PC-3 (cell line): Measurements from ENCODE around the gene MALRD1. TPM values are rescaled to one million over a fixed set of nuclear protein-coding genes. Genes with fewer than 3 reads are reported as not detected.

Source experiments
- ATAC-seq: fragments of 200-7000 bp; cut with Tn5 transposase; 2 replicates; pipeline ENCODE4 v1.9.1; 2020; ENCODE audit warnings: mild to moderate bottlenecking, moderate library complexity
- BruUV-seq: library from RNA; stranded (reverse); fragments of 400-500 nt; replicated peaks from 2 replicates; lab custom pipeline; 2021; lab: Mats Ljungman, UMichigan
- CTCF ChIA-PET: fragments of 300-600 bp; sonication (Branson Sonifier 250); formaldehyde crosslinking; loops from one replicate; lab custom pipeline; 2022; ENCODE audit warnings: antibody characterized with exemption; lab: Charles Lee
- POLR2A ChIA-PET: fragments of 300-600 bp; sonication (Branson Sonifier 250); formaldehyde crosslinking; loops from one replicate; lab custom pipeline; 2022; ENCODE audit warnings: antibody characterized with exemption; ENCODE audit not compliant: unreplicated experiment; lab: Charles Lee
- DNase-seq: peaks from one replicate; pipeline ENCODE4 v3.0.0-alpha.2; 2015
- H2AFZ ChIP-seq: fragments of 300-600 bp; sonication (generic); 2 replicates; pipeline ENCODE4 v1.6.0; 2016; ENCODE audit warnings: antibody characterized with exemption, low read length
- H3F3A ChIP-seq: fragments of 300-600 bp; sonication (generic); one replicate; pipeline ENCODE4 v1.6.0; 2017; ENCODE audit warnings: antibody characterized with exemption, low read length, control low read depth, mild to moderate bottlenecking; ENCODE audit not compliant: unreplicated experiment
- H3K27ac ChIP-seq: fragments of 300-600 bp; sonication (generic); 2 replicates; pipeline ENCODE4 v1.5.1; 2016; ENCODE audit warnings: mild to moderate bottlenecking, low read length
- H3K27me3 ChIP-seq: fragments of 300-600 bp; sonication (generic); 2 replicates; pipeline ENCODE4 v1.6.1; 2016; ENCODE audit warnings: low read length, mixed read lengths
- H3K36me3 ChIP-seq: fragments of 300-600 bp; sonication (generic); 2 replicates; pipeline ENCODE4 v1.6.1; 2016; ENCODE audit warnings: low read depth, mixed run types, low read length, mixed read lengths
- H3K4me1 ChIP-seq: fragments of 300-600 bp; sonication (generic); 2 replicates; pipeline ENCODE4 v1.5.1; 2016; ENCODE audit warnings: low read length; ENCODE audit not compliant: insufficient read depth
- H3K4me2 ChIP-seq: fragments of 300-600 bp; sonication (generic); 2 replicates; pipeline ENCODE4 v1.6.0; 2016; ENCODE audit warnings: low read length
- H3K4me3 ChIP-seq: fragments of 300-600 bp; sonication (generic); 2 replicates; pipeline ENCODE4 v1.5.1; 2016; ENCODE audit warnings: mild to moderate bottlenecking, low read length, mixed read lengths
- H3K79me2 ChIP-seq: fragments of 300-600 bp; sonication (generic); 2 replicates; pipeline ENCODE4 v1.6.1; 2017; ENCODE audit warnings: low read length, mixed read lengths
- H3K9ac ChIP-seq: fragments of 300-600 bp; sonication (generic); 2 replicates; pipeline ENCODE4 v1.6.0; 2016; ENCODE audit warnings: mild to moderate bottlenecking, low read length
- H3K9me2 ChIP-seq: fragments of 300-600 bp; sonication (generic); replicated peaks from 2 replicates; pipeline ENCODE4 v1.6.1; 2016; ENCODE audit warnings: mixed run types, low read length, mixed read lengths
- H3K9me3 ChIP-seq: fragments of 300-600 bp; sonication (generic); 2 replicates; pipeline ENCODE4 v1.6.1; 2016; ENCODE audit warnings: low read length, mixed read lengths
- H4K20me1 ChIP-seq: fragments of 300-600 bp; sonication (generic); 2 replicates; pipeline ENCODE4 v1.6.1; 2016; ENCODE audit warnings: low read length, mixed read lengths
- CTCF ChIP-seq: fragments of 300-600 bp; sonication (generic); conservative IDR thresholded peaks from 2 replicates; pipeline ENCODE4 v1.5.1; 2017; ENCODE audit warnings: antibody characterized with exemption, low read depth, mild to moderate bottlenecking, low read length
- EZH2 ChIP-seq: fragments of 300-600 bp; sonication (generic); IDR thresholded peaks from one replicate; pipeline ENCODE4 v1.6.1; 2017; ENCODE audit warnings: antibody characterized with exemption, mild to moderate bottlenecking, low read length; ENCODE audit not compliant: unreplicated experiment
- EZH2phosphoT487 ChIP-seq: fragments of 300-600 bp; sonication (generic); IDR thresholded peaks from 2 replicates; pipeline ENCODE4 v1.6.1; 2018; ENCODE audit warnings: mild to moderate bottlenecking, antibody characterized with exemption, low read length, borderline replicate concordance
- intact Hi-C: fragments of 100-400 bp; cut with micrococcal nuclease; formaldehyde crosslinking; loops from 2 replicates; pipeline ENCODE4 v1.9.0; 2023
- total RNA-seq: library from RNA; depleted of rRNA; stranded (reverse); fragments of >200 nt; gene quantifications from 2 replicates; pipeline ENCODE4 v1.2.3, GENCODE V29; 2014

Gene MALRD1
- total RNA-seq, 1 experiment from 2014 or later: not detected

- H3K27ac ChIP-seq: no peak overlapping the region
- CTCF ChIA-PET: no interaction called here
- H3K36me3 ChIP-seq: no peaks in the 10 kb centered on the region
- ATAC-seq (no peak), DNase-seq (no peak)
- no peak overlapping the region for H3K4me2 ChIP-seq
- H3K9me2 ChIP-seq: no peaks in the 10 kb centered on the region
- H3K4me1 ChIP-seq: no peaks in the 10 kb centered on the region
- H4K20me1 ChIP-seq: no peaks in the 10 kb centered on the region
- H3K79me2 ChIP-seq: no peaks in the 10 kb centered on the region
- POLR2A ChIA-PET: no interaction called here
- H3K9me3 ChIP-seq: no peaks in the 10 kb centered on the region
- H3K27me3 ChIP-seq: no peaks in the 10 kb centered on the region
- intact Hi-C loops: no loop called here
- H2AFZ ChIP-seq: no peak overlapping the region
- H3K9ac ChIP-seq: no peak overlapping the region
- H3F3A ChIP-seq: no peaks in the 10 kb centered on the region
- H3K4me3 ChIP-seq: no peak overlapping the region
- TF ChIP-seq CTCF (no peak), EZH2phosphoT487 (no peak), EZH2 (no peak)
- BruUV-seq: no TSS peak
Measured at GRCh38 chr10:19226025-19226424, 177.4 kb downstream of the MALRD1 start.

- ChIA-PET POLR2A (no interaction called here), CTCF (no interaction called here)
- no peaks in the 10 kb centered on the region for H3K27me3 ChIP-seq
- no peaks in the 10 kb centered on the region for H3K36me3 ChIP-seq
- no peak overlapping the region for H3K4me3 ChIP-seq
- no peak for DNase-seq
- no peak overlapping the region for H2AFZ ChIP-seq
- no peaks in the 10 kb centered on the region for H3K9me2 ChIP-seq
- no TSS peak for BruUV-seq
- no peak overlapping the region for H3K9ac ChIP-seq
- TF ChIP-seq EZH2phosphoT487 (no peak), EZH2 (no peak), CTCF (no peak)
- intact Hi-C loops: no loop called here
- no peak overlapping the region for H3K27ac ChIP-seq
- H4K20me1 ChIP-seq: no peaks in the 10 kb centered on the region
- no peaks in the 10 kb centered on the region for H3K9me3 ChIP-seq
- ATAC-seq: no peak
- no peaks in the 10 kb centered on the region for H3K4me1 ChIP-seq
- H3K4me2 ChIP-seq: no peak overlapping the region
- H3F3A ChIP-seq: no peaks in the 10 kb centered on the region
- H3K79me2 ChIP-seq: no peaks in the 10 kb centered on the region
Measured at GRCh38 chr10:19231034-19231433, 182.4 kb downstream of the MALRD1 start.

- no peak overlapping the region for H3K27ac ChIP-seq
- H3K79me2 ChIP-seq: no peaks in the 10 kb centered on the region
- intact Hi-C loops: no loop called here
- no peak overlapping the region for H3K4me2 ChIP-seq
- no peak overlapping the region for H3K4me3 ChIP-seq
- H3K9me2 ChIP-seq: no peaks in the 10 kb centered on the region
- no peak overlapping the region for H3K9ac ChIP-seq
- no peak for DNase-seq
- CTCF ChIA-PET: no interaction called here
- no peaks in the 10 kb centered on the region for H3K36me3 ChIP-seq
- H2AFZ ChIP-seq: no peak overlapping the region
- no peaks in the 10 kb centered on the region for H4K20me1 ChIP-seq
- POLR2A ChIA-PET: no interaction called here
- no peaks in the 10 kb centered on the region for H3K9me3 ChIP-seq
- ATAC-seq: no peak
- no peaks in the 10 kb centered on the region for H3K27me3 ChIP-seq
- TF ChIP-seq CTCF (no peak), EZH2 (no peak), EZH2phosphoT487 (no peak)
- H3F3A ChIP-seq: no peaks in the 10 kb centered on the region
- BruUV-seq: no TSS peak
- no peaks in the 10 kb centered on the region for H3K4me1 ChIP-seq
Measured at GRCh38 chr10:19245889-19246752, 197.5 kb downstream of the MALRD1 start.
